HepG2 (cell line): ENCODE measurements around the gene TBC1D16. TPM values are rescaled to one million over a fixed set of nuclear protein-coding genes. Genes with fewer than 3 reads are reported as not detected.

Experiments used
- CHCHD3 ChIP-seq: sonication (generic); formaldehyde crosslinking; IDR thresholded peaks from 2 replicates; pipeline ENCODE4 v1.8.0; 2022; ENCODE audit warnings: mild to moderate bottlenecking, missing genetic modification reagents, moderate library complexity
- CREBL2 ChIP-seq: sonication (generic); formaldehyde crosslinking; IDR thresholded peaks from 2 replicates; pipeline ENCODE4 v1.8.1; 2023; ENCODE audit warnings: missing genetic modification reagents, mild to moderate bottlenecking, borderline replicate concordance
- MEF2D ChIP-seq: sonication (generic); formaldehyde crosslinking; IDR thresholded peaks from 2 replicates; pipeline ENCODE4 v1.5.1; 2020; ENCODE audit warnings: mild to moderate bottlenecking, missing genetic modification reagents
- MEIS1 ChIP-seq: sonication (generic); formaldehyde crosslinking; IDR thresholded peaks from 2 replicates; pipeline ENCODE4 v1.9.0; 2021; ENCODE audit warnings: mild to moderate bottlenecking, missing genetic modification reagents, moderate library complexity, borderline replicate concordance
- MEIS2 ChIP-seq: sonication (generic); formaldehyde crosslinking; IDR thresholded peaks from 2 replicates; pipeline ENCODE4 v1.9.0; 2021; ENCODE audit warnings: mild to moderate bottlenecking, missing genetic modification reagents
- NFYB ChIP-seq: sonication (generic); formaldehyde crosslinking; IDR thresholded peaks from 2 replicates; pipeline ENCODE4 v1.4.0; 2020; ENCODE audit warnings: missing genetic modification reagents
- NFYC ChIP-seq: IDR thresholded peaks from 2 replicates; pipeline ENCODE4 v1.6.1; 2016; ENCODE audit warnings: missing genetic modification reagents, missing compliant biosample characterization
- SP1 ChIP-seq, 2 experiments: fragments of 450-650 bp in 1 of 2; sonication (generic) in 1 of 2; formaldehyde crosslinking in 1 of 2; IDR thresholded peaks; 2 replicates each; pipeline versions ENCODE4 v1.4.0 to v1.6.1; 2016 to 2020; ENCODE audit warnings: missing genetic modification reagents in 1 of 2
- ZBTB10 ChIP-seq: sonication (generic); formaldehyde crosslinking; IDR thresholded peaks from 2 replicates; pipeline ENCODE4 v1.4.0; 2020; ENCODE audit warnings: missing genetic modification reagents, borderline replicate concordance
- ZHX2 ChIP-seq, 2 experiments: sonication (generic) in 1 of 2; formaldehyde crosslinking in 1 of 2; IDR thresholded peaks; 2 replicates each; pipeline versions ENCODE4 v1.6.1 to v1.9.0; 2014 to 2022; ENCODE audit warnings: antibody characterized with exemption in 1 of 2, borderline replicate concordance in 1 of 2, inconsistent platforms in 1 of 2, low read depth in 1 of 2, missing genetic modification reagents in 1 of 2
- ZNF564 ChIP-seq: sonication (generic); formaldehyde crosslinking; IDR thresholded peaks from 2 replicates; pipeline ENCODE4 v1.8.1; 2023; ENCODE audit warnings: mild to moderate bottlenecking, missing genetic modification reagents
- polyA plus RNA-seq, 8 experiments: library from polyadenylated mRNA; depleted of rRNA in 3 of 8; stranded (reverse) in 7 of 8; unstranded in 1 of 8; fragments of >200 nt; fragmentation: Illumina TruSeq in 4 of 8; extraction: Trizol in 4 of 8; gene quantifications; 2 replicates each; pipeline versions ENCODE4 v1.2.1 to v1.2.3, GENCODE V29; 2011 to 2016; ENCODE audit warnings: low read depth in 4 of 8, missing spikeins in 1 of 8, mixed read lengths in 1 of 8; ENCODE audit not compliant: insufficient read depth in 1 of 8
- total RNA-seq, 5 experiments: library from RNA; depleted of rRNA; stranded (reverse); fragments of >200 nt; fragmentation: Illumina TruSeq; extraction: Trizol; gene quantifications; 2 replicates each; pipeline ENCODE4 v1.2.3, GENCODE V29; 2016; ENCODE audit warnings: low read depth in 1 of 5
- TF ChIP-seq, protein P1 (sequence below): sonication (generic); formaldehyde crosslinking; IDR thresholded peaks from 2 replicates; pipeline ENCODE4 v1.8.1; 2022; ENCODE audit warnings: low read depth, mild to moderate bottlenecking, missing genetic modification reagents

The TBC1D16 gene
- total and polyA plus RNA-seq, 2 of the 13 experiments (the other 11 are each of a cell fraction or from before 2014, with no cell fraction given), result 14.9 to 24.9 TPM

- peak; percentile 84; the same call in 1 of the 2 replicates for TF ChIP-seq ZBTB10 (CRISPR knock-in tag)
- TF ChIP-seq, protein P1, sequence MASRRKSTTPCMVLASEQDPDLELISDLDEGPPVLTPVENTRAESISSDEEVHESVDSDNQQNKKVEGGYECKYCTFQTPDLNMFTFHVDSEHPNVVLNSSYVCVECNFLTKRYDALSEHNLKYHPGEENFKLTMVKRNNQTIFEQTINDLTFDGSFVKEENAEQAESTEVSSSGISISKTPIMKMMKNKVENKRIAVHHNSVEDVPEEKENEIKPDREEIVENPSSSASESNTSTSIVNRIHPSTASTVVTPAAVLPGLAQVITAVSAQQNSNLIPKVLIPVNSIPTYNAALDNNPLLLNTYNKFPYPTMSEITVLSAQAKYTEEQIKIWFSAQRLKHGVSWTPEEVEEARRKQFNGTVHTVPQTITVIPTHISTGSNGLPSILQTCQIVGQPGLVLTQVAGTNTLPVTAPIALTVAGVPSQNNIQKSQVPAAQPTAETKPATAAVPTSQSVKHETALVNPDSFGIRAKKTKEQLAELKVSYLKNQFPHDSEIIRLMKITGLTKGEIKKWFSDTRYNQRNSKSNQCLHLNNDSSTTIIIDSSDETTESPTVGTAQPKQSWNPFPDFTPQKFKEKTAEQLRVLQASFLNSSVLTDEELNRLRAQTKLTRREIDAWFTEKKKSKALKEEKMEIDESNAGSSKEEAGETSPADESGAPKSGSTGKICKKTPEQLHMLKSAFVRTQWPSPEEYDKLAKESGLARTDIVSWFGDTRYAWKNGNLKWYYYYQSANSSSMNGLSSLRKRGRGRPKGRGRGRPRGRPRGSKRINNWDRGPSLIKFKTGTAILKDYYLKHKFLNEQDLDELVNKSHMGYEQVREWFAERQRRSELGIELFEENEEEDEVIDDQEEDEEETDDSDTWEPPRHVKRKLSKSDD (CRISPR knock-in tag), result no peak
- TF ChIP-seq NFYB (CRISPR knock-in tag), result peak; percentile 62
- TF ChIP-seq SP1 (IDR thresholded peaks at IDR 0.05), result no peak
- TF ChIP-seq SP1 (CRISPR knock-in tag; IDR thresholded peaks at IDR 0.05), result 0 out of 2 replicates have a peak, but pooled peaks have one; percentile 19
- TF ChIP-seq ZNF564, result 0 out of 2 replicates have a peak, but pooled peaks have one; percentile 31
- TF ChIP-seq NFYC (CRISPR knock-in tag), result peak; percentile 53; the same call in 1 of the 2 replicates
- peak; percentile 56; the same call in 1 of the 2 replicates for TF ChIP-seq ZHX2 (IDR thresholded peaks at IDR 0.05; ENCODE audit: low read depth)
- no peak for TF ChIP-seq ZHX2 (CRISPR knock-in tag; IDR thresholded peaks at IDR 0.05; ENCODE audit: borderline replicate concordance)
- 0 out of 2 replicates have a peak, but pooled peaks have one; percentile 30 for TF ChIP-seq MEF2D (CRISPR knock-in tag)
- TF ChIP-seq CHCHD3 (CRISPR knock-in tag), result no peak
- TF ChIP-seq MEIS2 (CRISPR knock-in tag), result 0 out of 2 replicates have a peak, but pooled peaks have one; percentile 29
- TF ChIP-seq CREBL2 (CRISPR knock-in tag), result no peak
- no peak for TF ChIP-seq MEIS1 (CRISPR knock-in tag)
These were observed 30.0 kb downstream of the TBC1D16 start (continued) for GRCh38 chr17:80005360-80006338.
